ENCODE measurements around the gene SIPA1L2. TPM values are rescaled to one million over a fixed set of nuclear protein-coding genes. Genes with fewer than 3 reads are reported as not detected.

SIPA1L2 gene
- total RNA-seq, 4 donors from 2014 or later: 17.6 to 36.4 (median 23.8) TPM

DNA sequence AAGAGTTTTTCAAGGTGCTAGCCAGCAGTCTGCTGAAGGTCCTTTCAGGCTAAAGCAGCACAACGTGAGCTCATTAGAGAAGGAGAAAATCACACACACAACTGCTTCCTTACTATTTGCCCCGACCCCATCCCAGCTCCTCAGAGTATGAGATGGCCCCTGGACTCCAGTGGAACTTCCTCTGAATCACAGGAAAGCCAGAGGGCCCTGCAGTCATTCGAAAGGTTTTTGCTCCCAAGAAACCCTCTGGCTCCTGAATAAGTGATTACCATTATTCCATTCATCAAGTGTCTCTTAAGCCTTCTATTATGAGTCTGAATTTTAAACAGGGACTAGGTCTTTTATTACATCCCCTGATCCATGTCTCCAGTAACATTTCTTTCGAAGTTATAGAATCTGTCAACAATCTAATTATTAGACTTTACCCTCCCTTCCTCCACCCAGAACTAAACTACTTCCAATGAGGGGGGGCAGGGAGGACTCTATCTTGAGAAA, 14.6 kb downstream of the SIPA1L2 start:
- TF ChIP-seq, protein P1, sequence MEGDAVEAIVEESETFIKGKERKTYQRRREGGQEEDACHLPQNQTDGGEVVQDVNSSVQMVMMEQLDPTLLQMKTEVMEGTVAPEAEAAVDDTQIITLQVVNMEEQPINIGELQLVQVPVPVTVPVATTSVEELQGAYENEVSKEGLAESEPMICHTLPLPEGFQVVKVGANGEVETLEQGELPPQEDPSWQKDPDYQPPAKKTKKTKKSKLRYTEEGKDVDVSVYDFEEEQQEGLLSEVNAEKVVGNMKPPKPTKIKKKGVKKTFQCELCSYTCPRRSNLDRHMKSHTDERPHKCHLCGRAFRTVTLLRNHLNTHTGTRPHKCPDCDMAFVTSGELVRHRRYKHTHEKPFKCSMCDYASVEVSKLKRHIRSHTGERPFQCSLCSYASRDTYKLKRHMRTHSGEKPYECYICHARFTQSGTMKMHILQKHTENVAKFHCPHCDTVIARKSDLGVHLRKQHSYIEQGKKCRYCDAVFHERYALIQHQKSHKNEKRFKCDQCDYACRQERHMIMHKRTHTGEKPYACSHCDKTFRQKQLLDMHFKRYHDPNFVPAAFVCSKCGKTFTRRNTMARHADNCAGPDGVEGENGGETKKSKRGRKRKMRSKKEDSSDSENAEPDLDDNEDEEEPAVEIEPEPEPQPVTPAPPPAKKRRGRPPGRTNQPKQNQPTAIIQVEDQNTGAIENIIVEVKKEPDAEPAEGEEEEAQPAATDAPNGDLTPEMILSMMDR (IDR thresholded peaks at IDR 0.05; ENCODE audit: low read depth): no peak

DNA sequence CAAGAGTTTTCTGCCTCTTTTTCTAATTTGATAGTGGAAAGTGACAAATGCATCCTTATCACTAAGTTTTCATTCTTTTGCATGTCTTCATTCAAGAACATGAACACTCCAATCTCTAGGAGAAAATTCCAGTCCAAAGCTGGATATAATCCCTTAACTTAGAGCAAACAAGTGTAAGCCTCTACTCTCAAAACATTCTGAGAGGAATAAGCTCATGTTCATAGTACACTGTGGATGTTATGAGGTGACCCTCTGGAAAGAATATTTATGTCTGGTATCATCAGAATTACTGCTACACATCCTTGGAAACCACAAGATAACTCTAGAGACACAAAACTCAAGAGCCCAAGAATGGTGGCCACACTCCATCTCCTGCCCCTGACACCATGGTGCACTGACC, 15.1 kb downstream of the SIPA1L2 start:
- TF ChIP-seq, protein P1 (IDR thresholded peaks at IDR 0.05; ENCODE audit: low read depth): no peak

DNA sequence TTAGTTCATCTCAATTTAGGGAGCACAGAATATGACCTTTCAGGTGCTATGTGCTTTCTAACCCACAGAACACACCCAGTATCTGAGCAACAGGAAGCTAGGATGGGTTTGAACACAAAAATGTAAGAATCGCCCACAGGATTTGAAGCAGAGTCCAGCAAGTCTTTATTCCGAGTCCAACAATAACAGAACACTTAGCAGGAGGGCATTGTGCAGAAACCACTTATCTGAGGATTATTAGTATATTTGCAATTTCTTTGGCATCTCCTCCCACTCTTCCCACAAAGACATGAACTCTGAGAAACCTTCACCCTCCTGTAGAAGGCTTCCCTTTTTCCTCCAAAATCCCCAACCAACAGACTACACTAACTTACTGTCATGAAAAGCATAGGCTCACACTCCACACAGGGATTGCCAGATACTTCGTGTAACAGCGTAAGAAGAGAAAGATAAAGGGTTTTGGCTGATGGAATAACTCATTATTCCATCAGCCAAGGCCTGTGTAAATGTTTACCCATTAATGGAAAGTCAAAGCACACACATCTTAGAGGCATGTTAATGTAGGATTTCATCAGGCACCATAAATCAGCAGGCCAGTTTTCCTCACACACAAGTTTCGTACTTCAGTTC, 16.1 kb downstream of the SIPA1L2 start:
- TF ChIP-seq, protein P1 (IDR thresholded peaks at IDR 0.05; ENCODE audit: low read depth): no peak

DNA sequence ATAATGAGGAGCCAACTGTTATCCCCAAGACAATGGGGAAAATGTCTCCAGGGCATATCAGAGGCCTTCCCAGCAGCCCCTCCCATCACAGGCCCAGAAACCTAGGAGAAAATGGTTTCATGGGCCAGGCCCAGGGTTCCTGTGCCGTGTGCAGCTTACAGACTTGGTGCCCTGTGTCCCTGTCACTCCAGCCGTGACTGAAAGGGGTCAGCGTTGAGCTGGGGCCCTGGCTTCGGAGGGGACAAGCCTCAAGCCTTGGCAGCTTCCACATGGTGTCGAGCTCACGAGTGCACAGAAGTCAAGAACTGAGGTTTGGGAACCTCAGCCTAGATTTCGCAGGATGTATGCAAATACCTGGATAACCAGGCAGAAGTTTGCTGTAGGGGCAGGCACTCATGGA, 18.1 kb downstream of the SIPA1L2 start:
- TF ChIP-seq, protein P1 (IDR thresholded peaks at IDR 0.05; ENCODE audit: low read depth): no peak

DNA sequence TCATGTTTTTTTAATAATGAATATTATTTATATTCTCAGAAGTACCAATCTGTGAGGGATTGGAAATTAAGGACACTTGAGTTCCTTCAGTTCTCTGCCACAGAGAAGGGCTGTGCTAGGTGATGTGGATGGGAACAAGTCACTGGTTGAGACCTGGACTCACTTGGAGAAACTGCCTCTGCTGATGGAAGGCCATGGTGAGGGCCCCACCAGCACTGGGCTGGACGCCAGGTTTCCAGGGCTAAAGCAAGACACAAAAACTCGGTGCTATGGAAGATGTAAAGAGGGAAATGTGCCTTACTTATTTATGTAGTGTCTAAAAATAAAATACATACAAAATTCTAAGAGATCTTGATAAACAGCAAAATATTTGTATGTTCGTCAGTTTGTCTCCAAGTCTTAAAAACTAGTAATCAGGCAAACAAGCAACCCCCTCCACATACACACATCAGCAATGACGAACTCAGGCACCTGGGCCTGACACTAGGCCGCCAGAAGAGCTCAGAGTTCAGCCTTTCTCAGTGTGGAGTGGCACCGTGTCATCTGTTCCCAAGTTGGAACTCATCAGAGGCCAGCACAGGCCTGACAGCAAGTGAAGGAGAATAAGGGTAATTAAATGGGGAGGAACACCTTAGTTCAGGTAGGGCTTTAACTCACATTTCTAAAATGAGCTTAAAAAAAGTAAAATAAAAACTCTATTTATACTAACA, 19.6 kb downstream of the SIPA1L2 start:
- TF ChIP-seq, protein P1 (IDR thresholded peaks at IDR 0.05; ENCODE audit: low read depth): no peak

DNA sequence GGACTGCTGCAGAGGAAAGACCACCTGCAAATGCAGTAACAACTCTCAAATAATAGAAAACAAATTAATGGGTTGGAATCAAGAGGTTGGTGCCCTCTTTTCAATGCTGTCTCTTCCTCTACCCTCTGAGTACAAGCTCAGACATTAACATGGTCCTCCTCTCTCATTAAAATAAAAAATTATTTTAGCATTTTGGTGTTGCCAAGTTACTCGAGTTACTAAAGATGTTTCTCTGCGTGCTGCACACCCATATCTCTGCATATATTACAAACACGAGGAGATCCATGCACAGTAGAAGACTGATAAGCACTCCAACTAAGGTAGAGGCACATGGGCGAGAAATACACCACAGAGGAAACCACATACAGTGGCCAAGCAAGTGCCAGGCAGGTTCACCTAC, 21.5 kb downstream of the SIPA1L2 start:
- TF ChIP-seq, protein P1 (IDR thresholded peaks at IDR 0.05; ENCODE audit: low read depth): no peak

DNA sequence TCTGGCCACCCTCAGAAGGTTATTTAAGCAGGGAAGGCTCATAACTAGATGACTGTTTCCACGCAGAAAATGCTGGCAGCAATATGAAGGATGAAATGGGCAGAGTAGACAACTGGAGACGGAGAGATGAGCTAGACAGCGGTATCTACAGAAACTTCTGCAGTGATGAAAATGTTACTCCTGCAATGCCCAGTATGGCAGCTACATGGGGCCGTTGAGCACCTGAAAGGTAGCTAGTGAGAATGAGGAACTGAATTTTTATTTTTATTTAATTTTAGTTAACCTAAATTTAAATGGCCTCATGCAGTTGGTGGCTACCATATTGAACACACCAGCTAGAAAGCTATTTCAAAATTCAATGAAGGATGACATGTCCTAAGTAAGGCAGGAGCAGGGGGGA, 27.3 kb downstream of the SIPA1L2 start:
- TF ChIP-seq, protein P1 (IDR thresholded peaks at IDR 0.05; ENCODE audit: low read depth): no peak

Measured in subcutaneous adipose tissue (tissue), 4 donors.